Measurements from ENCODE around the gene RPS24. TPM values are rescaled to one million over a fixed set of nuclear protein-coding genes. Genes with fewer than 3 reads are reported as not detected.
"Not testable (repeated sequence)": the region's sequence is repeated elsewhere in the genome, so short reads cannot be mapped to it uniquely, and the experiment has no call there.

RPS24 gene
- total and polyA plus RNA-seq, 3 donors from 2014 or later, result 971 to 1,548 (median 1,406) TPM

- H3K4me1 ChIP-seq, result no peaks in the 10 kb centered on the region
- TF ChIP-seq, protein P1, sequence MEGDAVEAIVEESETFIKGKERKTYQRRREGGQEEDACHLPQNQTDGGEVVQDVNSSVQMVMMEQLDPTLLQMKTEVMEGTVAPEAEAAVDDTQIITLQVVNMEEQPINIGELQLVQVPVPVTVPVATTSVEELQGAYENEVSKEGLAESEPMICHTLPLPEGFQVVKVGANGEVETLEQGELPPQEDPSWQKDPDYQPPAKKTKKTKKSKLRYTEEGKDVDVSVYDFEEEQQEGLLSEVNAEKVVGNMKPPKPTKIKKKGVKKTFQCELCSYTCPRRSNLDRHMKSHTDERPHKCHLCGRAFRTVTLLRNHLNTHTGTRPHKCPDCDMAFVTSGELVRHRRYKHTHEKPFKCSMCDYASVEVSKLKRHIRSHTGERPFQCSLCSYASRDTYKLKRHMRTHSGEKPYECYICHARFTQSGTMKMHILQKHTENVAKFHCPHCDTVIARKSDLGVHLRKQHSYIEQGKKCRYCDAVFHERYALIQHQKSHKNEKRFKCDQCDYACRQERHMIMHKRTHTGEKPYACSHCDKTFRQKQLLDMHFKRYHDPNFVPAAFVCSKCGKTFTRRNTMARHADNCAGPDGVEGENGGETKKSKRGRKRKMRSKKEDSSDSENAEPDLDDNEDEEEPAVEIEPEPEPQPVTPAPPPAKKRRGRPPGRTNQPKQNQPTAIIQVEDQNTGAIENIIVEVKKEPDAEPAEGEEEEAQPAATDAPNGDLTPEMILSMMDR (IDR thresholded peaks at IDR 0.05), result no peak
- TF ChIP-seq POLR2A (IDR thresholded peaks at IDR 0.05), result no peak
- H3K27ac ChIP-seq, result no peak overlapping the region
- H3K4me3 ChIP-seq, result no peak overlapping the region
- no peaks in the 10 kb centered on the region for H3K27me3 ChIP-seq
- DNase-seq, result no peak
- H3K36me3 ChIP-seq (ENCODE audit: low read depth, missing control alignments), result no peaks in the 10 kb centered on the region
- intact Hi-C loops (cut with DNase I; ENCODE audit: low total_unique reads), result no loop called here
- WGBS, 2 donors, result 62 to 67% methylated on average over 5 of the region's 5 CpGs
- H3K9me3 ChIP-seq, result no peaks in the 10 kb centered on the region
Measured at GRCh38 chr10:78070726-78071125, 37.1 kb downstream of the RPS24 start.

DNA sequence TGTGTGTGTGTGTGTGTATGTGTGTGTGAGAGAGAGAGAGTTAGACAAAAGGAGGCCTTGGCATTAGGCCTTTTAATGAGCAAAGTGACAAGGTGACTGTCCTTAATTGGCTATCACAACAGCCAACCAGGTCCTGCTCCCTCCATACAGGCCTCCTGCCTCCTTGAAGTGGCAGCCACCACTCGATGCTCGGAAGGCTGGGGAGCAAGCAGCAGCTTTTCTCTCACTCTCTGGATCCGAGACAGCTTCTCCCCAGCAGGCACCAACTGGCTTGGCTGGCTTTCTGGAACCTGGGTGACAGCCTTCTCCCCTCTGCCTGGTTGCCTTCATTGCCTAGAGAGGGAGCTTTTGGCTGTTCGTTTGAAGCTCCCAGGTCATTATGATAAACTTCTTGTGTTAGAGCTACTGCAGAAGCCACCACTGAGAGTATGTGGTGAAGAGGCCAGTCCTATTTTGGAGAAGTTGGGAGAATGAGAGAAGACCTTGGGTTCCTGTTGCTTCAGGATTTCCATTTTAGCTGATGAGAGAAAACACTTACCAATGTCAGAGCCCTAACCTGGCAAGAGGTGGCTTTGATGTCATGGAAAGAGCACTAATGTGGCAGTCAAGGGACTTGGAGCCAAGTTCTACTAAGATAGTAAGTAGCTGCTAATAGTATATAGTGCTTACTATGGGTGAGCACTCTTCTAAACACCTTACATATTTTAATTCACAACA lies 37.6 kb downstream of the RPS24 start:
- H3K4me1 ChIP-seq, result no peaks in the 10 kb centered on the region
- intact Hi-C loops (cut with DNase I; ENCODE audit: low total_unique reads), result no loop called here
- no peak overlapping the region for H3K4me3 ChIP-seq
- TF ChIP-seq POLR2A (IDR thresholded peaks at IDR 0.05), result no peak
- TF ChIP-seq, protein P1 (IDR thresholded peaks at IDR 0.05), result no peak
- no peaks in the 10 kb centered on the region for H3K27me3 ChIP-seq
- no peaks in the 10 kb centered on the region for H3K9me3 ChIP-seq
- 77 to 84% methylated on average over 3 to 4 of the region's 4 CpGs for WGBS, 2 donors
- DNase-seq, result no peak
- no peaks in the 10 kb centered on the region for H3K36me3 ChIP-seq (ENCODE audit: low read depth, missing control alignments)
- H3K27ac ChIP-seq, result no peak overlapping the region

DNA sequence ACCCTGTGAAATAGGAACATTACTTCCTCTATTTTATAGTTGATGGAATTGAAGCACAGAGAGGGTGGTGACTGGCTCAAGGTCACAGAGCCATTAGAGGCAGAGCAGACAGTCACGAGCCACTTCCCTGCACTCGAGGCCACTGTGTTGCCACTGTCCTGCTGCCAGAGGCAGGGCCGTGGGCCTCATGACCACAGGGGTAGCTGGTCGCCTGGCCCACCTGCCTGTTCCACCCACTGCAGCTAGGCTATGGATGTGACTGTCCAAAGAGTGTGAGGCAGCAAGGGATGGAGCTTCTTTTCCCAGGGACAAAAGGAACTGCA lies 38.2 kb downstream of the RPS24 start:
- intact Hi-C loops (cut with DNase I; ENCODE audit: low total_unique reads), result no loop called here
- no peak for TF ChIP-seq POLR2A (IDR thresholded peaks at IDR 0.05)
- TF ChIP-seq, protein P1 (IDR thresholded peaks at IDR 0.05), result no peak
- Histone ChIP-seq H3K9me3 (no peaks in the 10 kb centered on the region), H3K27ac (no peak overlapping the region), H3K27me3 (no peaks in the 10 kb centered on the region), H3K4me1 (no peaks in the 10 kb centered on the region), H3K4me3 (no peak overlapping the region), H3K36me3 (ENCODE audit: low read depth, missing control alignments) (no peaks in the 10 kb centered on the region)
- 78 to 79% methylated on average over 4 of the region's 4 CpGs for WGBS, 2 donors
- DNase-seq, result no peak

DNA sequence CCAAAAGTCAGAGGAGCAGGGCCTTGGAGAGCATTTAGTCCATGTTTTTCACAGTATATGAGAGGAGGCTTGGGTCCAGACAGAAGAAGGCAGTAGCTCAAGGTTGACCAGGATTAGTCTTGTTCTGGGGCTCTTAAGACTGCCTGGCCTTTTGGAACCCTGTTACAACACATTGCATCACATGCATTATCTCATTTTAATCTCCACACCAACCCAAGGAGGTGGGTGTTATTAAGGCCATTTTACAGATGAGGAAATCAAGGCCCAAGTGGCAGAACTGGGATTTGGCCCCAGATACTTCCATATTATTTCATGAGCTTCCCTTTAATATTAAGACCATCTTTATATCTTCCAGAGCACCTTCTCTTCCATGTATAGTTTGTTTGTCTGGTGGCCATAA lies 38.8 kb downstream of the RPS24 start:
- intact Hi-C loops (cut with DNase I; ENCODE audit: low total_unique reads), result no loop called here
- H3K27ac ChIP-seq, result no peak overlapping the region
- no peak for DNase-seq
- H3K27me3 ChIP-seq, result no peaks in the 10 kb centered on the region
- H3K9me3 ChIP-seq, result no peaks in the 10 kb centered on the region
- no peak for TF ChIP-seq POLR2A (IDR thresholded peaks at IDR 0.05)
- TF ChIP-seq, protein P1 (IDR thresholded peaks at IDR 0.05), result no peak
- H3K36me3 ChIP-seq (ENCODE audit: low read depth, missing control alignments), result no peaks in the 10 kb centered on the region
- H3K4me3 ChIP-seq, result no peak overlapping the region
- H3K4me1 ChIP-seq, result no peaks in the 10 kb centered on the region

GRCh38 chr10:78075806-78076205 lies 42.1 kb downstream of the RPS24 start:
- H3K27me3 ChIP-seq; H3K9me3 ChIP-seq; H3K36me3 ChIP-seq (ENCODE audit: low read depth, missing control alignments); DNase-seq; H3K4me3 ChIP-seq; intact Hi-C loops (cut with DNase I; ENCODE audit: low total_unique reads); H3K4me1 ChIP-seq; H3K27ac ChIP-seq: not testable (repeated sequence)
- 76 to 78% methylated on average over 3 to 15 of the region's 29 CpGs for WGBS, 2 donors

Data from testis (tissue), 3 donors.